ENCODE measurements around the gene ZNF665. TPM values are rescaled to one million over a fixed set of nuclear protein-coding genes. Genes with fewer than 3 reads are reported as not detected.

Gene ZNF665
- total RNA-seq, 1 donor from 2014 or later: 5.1 TPM

DNA sequence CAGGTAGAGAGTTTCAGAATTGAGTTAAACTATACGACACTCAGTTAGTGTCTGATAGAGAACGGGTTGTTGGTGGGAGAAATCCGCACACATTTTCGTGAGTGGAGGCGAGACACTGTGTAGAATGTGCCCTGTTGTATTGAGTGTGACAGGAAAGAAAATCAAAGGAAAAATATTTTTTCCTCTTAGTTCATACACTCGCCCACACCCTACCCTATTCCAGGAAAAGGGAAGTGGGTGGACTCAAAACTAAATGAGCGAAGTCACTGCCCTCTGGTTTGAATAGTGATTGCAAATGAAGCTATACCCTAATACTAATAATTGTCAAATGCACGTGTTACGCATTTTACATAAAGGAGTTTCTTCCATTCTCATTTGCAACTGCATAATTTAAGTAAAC is 36.3 kb downstream of the ZNF665 start:
- DNase-seq (ENCODE audit: extremely low spot score, unreplicated experiment): no peak
- no peaks in the 10 kb centered on the region for H3K27me3 Mint-ChIP-seq (ENCODE audit: unreplicated experiment)
- TF ChIP-seq, protein P1, sequence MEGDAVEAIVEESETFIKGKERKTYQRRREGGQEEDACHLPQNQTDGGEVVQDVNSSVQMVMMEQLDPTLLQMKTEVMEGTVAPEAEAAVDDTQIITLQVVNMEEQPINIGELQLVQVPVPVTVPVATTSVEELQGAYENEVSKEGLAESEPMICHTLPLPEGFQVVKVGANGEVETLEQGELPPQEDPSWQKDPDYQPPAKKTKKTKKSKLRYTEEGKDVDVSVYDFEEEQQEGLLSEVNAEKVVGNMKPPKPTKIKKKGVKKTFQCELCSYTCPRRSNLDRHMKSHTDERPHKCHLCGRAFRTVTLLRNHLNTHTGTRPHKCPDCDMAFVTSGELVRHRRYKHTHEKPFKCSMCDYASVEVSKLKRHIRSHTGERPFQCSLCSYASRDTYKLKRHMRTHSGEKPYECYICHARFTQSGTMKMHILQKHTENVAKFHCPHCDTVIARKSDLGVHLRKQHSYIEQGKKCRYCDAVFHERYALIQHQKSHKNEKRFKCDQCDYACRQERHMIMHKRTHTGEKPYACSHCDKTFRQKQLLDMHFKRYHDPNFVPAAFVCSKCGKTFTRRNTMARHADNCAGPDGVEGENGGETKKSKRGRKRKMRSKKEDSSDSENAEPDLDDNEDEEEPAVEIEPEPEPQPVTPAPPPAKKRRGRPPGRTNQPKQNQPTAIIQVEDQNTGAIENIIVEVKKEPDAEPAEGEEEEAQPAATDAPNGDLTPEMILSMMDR (IDR thresholded peaks at IDR 0.05): no peak
- peak overlapping the region; percentile 90 for H3K4me3 Mint-ChIP-seq (ENCODE audit: unreplicated experiment)
- no peak overlapping the region for H3K27ac Mint-ChIP-seq (ENCODE audit: unreplicated experiment)
- peaks cover 33% of the 10 kb centered on the region for H3K36me3 Mint-ChIP-seq (ENCODE audit: unreplicated experiment)
- peaks cover 17% of the 10 kb centered on the region for H3K9me3 Mint-ChIP-seq (ENCODE audit: unreplicated experiment)
- peaks cover 16% of the 10 kb centered on the region for H3K4me1 Mint-ChIP-seq (ENCODE audit: unreplicated experiment)

DNA sequence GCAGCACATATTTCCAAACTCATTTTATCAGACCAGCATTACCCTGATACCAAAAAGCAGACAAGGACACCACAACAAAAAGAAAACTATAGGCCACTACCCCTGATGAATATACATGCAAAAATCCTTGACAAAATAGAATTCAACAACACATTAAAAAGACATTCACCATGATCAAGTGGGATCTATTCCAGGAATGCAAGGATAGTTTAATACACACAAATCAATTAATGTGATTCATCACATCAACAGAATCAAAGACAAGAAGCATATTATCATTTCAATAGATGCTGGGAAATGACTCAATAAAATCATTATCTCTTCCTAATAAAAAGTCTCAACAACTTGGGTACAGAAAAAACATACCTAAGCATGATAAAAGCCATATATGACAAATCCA is 45.5 kb downstream of the ZNF665 start:
- peaks cover 82% of the 10 kb centered on the region for H3K36me3 Mint-ChIP-seq (ENCODE audit: unreplicated experiment)
- H3K4me1 Mint-ChIP-seq (ENCODE audit: unreplicated experiment): no peaks in the 10 kb centered on the region
- H3K27ac Mint-ChIP-seq (ENCODE audit: unreplicated experiment): no peak overlapping the region
- TF ChIP-seq, protein P1 (IDR thresholded peaks at IDR 0.05): no peak
- no peak overlapping the region for H3K4me3 Mint-ChIP-seq (ENCODE audit: unreplicated experiment)
- peaks cover 31% of the 10 kb centered on the region for H3K9me3 Mint-ChIP-seq (ENCODE audit: unreplicated experiment)
- no peaks in the 10 kb centered on the region for H3K27me3 Mint-ChIP-seq (ENCODE audit: unreplicated experiment)
- no peak for DNase-seq (ENCODE audit: extremely low spot score, unreplicated experiment)

DNA sequence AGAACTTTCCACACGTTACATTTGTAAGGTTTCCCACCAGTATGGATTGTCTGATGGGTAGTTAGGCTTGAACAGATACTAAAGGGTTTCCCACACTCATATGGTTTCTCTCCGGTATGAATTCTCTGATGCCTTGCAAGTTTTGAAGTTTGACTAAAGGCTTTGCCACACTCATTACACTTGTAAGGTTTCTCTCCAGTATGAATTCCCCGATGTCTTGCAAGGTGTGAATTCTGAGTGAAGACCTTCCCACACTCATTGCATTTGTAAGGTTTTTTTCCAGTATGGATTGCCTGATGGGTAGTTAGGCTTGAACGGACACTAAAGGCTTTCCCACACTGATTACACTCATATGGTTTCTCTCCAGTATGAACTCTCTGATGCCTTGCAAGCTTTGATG is 52.8 kb downstream of the ZNF665 start:
- H3K9me3 Mint-ChIP-seq (ENCODE audit: unreplicated experiment): peaks cover 47% of the 10 kb centered on the region
- peaks cover 70% of the 10 kb centered on the region for H3K36me3 Mint-ChIP-seq (ENCODE audit: unreplicated experiment)
- no peak for DNase-seq (ENCODE audit: extremely low spot score, unreplicated experiment)
- H3K4me1 Mint-ChIP-seq (ENCODE audit: unreplicated experiment): no peaks in the 10 kb centered on the region
- no peak overlapping the region for H3K27ac Mint-ChIP-seq (ENCODE audit: unreplicated experiment)
- no peak overlapping the region for H3K4me3 Mint-ChIP-seq (ENCODE audit: unreplicated experiment)
- TF ChIP-seq, protein P1 (IDR thresholded peaks at IDR 0.05): no peak
- H3K27me3 Mint-ChIP-seq (ENCODE audit: unreplicated experiment): no peaks in the 10 kb centered on the region

DNA sequence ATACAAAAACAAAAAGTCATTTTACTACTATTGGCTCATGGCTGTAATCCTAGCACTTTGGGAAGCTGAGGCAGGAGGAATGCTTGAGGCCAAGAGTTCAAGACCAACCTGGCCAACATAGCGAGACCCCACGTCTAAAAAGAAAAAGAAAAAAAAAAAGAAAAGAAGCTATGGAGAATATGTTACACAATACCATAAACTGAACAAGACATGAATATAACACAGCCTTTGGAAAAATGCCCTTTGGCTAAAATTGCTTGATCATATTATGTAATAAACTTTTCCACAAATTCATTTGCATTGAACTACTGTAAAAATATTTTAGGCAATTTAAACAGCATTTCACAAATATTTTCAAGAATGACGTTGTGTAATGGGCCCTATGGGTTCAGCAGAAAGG is 56.7 kb downstream of the ZNF665 start:
- Mint-ChIP-seq H3K9me3 (ENCODE audit: unreplicated experiment) (peaks cover 26% of the 10 kb centered on the region), H3K4me3 (ENCODE audit: unreplicated experiment) (no peak overlapping the region), H3K27ac (ENCODE audit: unreplicated experiment) (no peak overlapping the region), H3K27me3 (ENCODE audit: unreplicated experiment) (no peaks in the 10 kb centered on the region), H3K4me1 (ENCODE audit: unreplicated experiment) (peaks cover 15% of the 10 kb centered on the region), H3K36me3 (ENCODE audit: unreplicated experiment) (peaks cover 38% of the 10 kb centered on the region)
- DNase-seq (ENCODE audit: extremely low spot score, unreplicated experiment): no peak
- TF ChIP-seq, protein P1 (IDR thresholded peaks at IDR 0.05): no peak

DNA sequence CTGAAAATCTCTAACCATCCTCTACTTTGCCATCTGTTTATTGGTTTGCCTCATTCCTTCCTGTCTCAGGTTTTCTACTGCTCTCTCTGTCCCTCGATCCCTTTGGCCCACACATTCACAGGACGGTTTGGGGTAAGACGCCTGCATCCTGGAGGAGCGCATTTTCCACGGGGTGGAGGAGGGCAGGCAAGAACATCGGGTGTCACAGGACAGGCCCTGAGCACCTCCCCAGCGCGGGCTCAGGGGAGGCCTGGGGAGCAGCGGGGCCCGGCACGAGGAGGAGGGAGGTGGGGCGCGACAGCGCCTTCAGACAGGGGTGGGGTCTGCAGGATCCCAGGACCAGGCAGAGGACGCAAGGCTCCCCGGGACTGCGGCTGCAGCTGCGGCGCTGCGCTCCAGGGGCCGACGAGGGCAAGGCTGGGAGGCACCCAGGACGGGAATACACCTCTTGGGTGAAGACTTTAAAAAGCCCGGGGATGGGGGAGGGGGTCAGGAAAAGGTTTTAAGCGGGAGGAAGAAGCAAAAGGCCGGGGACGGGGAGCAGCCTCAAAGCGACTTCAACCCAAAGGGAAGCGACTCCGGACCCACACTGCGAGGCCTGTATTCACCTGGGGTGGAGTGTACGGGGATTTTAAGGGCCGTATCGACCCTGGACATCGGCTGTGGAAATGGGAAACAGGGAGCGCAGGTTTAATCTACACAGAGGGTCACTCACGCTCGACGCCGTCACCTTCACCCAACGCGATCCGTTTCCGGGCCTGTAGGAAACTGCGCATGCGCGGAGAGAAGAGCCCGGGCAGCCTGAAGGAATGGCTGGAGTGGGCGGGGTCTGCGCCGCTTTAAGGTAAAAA is 60.8 kb downstream of the ZNF665 start, which contains the start of gene ZNF415:
Gene ZNF415 (minus strand): TSS at position 770 of the 851 bp plus-strand sequence. CDS start 10,234 bp downstream, outside the sequence.
- H3K9me3 Mint-ChIP-seq (ENCODE audit: unreplicated experiment): peaks cover 9% of the 10 kb centered on the region
- DNase-seq (ENCODE audit: extremely low spot score, unreplicated experiment): peak; percentile 94
- peaks cover 21% of the 10 kb centered on the region for H3K4me1 Mint-ChIP-seq (ENCODE audit: unreplicated experiment)
- peak within 1 kb of the TSS; percentile 77 for H3K27ac Mint-ChIP-seq (ENCODE audit: unreplicated experiment)
- no peaks in the 10 kb centered on the region for H3K27me3 Mint-ChIP-seq (ENCODE audit: unreplicated experiment)
- H3K36me3 Mint-ChIP-seq (ENCODE audit: unreplicated experiment): peaks cover 14% of the 10 kb centered on the region
- TF ChIP-seq, protein P1 (IDR thresholded peaks at IDR 0.05): no peak
- H3K4me3 Mint-ChIP-seq (ENCODE audit: unreplicated experiment): peak within 1 kb of the TSS; percentile 83
